ENCODE results near the gene CACNA2D3. TPM values are rescaled to one million over a fixed set of nuclear protein-coding genes. Genes with fewer than 3 reads are reported as not detected.

Gene CACNA2D3
- total RNA-seq, 1 donor from 2014 or later: 17.2 TPM

DNA sequence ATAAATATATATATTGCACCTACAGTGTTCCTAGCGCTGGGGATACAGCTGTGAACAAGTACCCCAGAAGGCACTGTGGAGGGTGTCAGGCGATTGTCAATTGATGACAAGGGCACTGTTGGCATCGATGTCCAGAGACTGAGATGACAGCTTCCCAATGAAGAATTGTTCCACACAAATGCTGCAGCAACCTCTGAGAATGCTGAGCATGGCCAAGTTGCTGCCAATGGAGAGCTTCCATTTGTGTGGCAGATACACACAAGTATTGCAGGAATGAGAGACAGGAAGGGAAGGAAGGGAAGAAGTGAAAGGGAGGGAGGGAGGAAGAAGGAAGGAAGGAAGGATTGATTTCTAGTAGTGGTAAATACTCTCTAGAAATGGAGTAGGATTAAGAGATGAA is 783.6 kb downstream of the CACNA2D3 start:
- TF ChIP-seq POLR2AphosphoS5 (IDR thresholded peaks at IDR 0.05; ENCODE audit: insufficient read depth in 1 of 2, low read depth in 1 of 2) (no peak), CTCF (IDR thresholded peaks at IDR 0.05) (no peak), POLR2A (IDR thresholded peaks at IDR 0.05) (no peak)
- Histone ChIP-seq H3K27me3 (no peaks in the 10 kb centered on the region), H3K4me1 (no peaks in the 10 kb centered on the region), H3K9me3 (no peaks in the 10 kb centered on the region), H3K36me3 (no peaks in the 10 kb centered on the region), H3K4me3 (no peak overlapping the region), H3K27ac (no peak overlapping the region)
- DNase-seq (ENCODE audit: extremely low spot score in 2 of 2): no peak
- intact Hi-C loops (cut with DNase I): no loop called here

- TF ChIP-seq POLR2AphosphoS5 (IDR thresholded peaks at IDR 0.05; ENCODE audit: insufficient read depth in 1 of 2, low read depth in 1 of 2) (no peak), CTCF (IDR thresholded peaks at IDR 0.05) (no peak), POLR2A (IDR thresholded peaks at IDR 0.05) (no peak)
- no peaks in the 10 kb centered on the region for H3K9me3 ChIP-seq
- H3K36me3 ChIP-seq: no peaks in the 10 kb centered on the region
- no peak overlapping the region for H3K27ac ChIP-seq
- no peaks in the 10 kb centered on the region for H3K27me3 ChIP-seq
- H3K4me3 ChIP-seq: no peak overlapping the region
- intact Hi-C loops (cut with DNase I): no loop called here
- no peak for DNase-seq (ENCODE audit: extremely low spot score in 2 of 2)
- H3K4me1 ChIP-seq: no peaks in the 10 kb centered on the region
These were observed 784.4 kb downstream of the CACNA2D3 start for GRCh38 chr3:54906763-54907162.

GRCh38 chr3:54909191-54909590 is 786.8 kb downstream of the CACNA2D3 start:
- H3K36me3 ChIP-seq: no peaks in the 10 kb centered on the region
- no peaks in the 10 kb centered on the region for H3K27me3 ChIP-seq
- intact Hi-C loops (cut with DNase I): no loop called here
- H3K27ac ChIP-seq: no peak overlapping the region
- DNase-seq (ENCODE audit: extremely low spot score in 2 of 2): no peak
- H3K4me3 ChIP-seq: no peak overlapping the region
- no peaks in the 10 kb centered on the region for H3K9me3 ChIP-seq
- no peaks in the 10 kb centered on the region for H3K4me1 ChIP-seq
- TF ChIP-seq POLR2AphosphoS5 (IDR thresholded peaks at IDR 0.05; ENCODE audit: insufficient read depth in 1 of 2, low read depth in 1 of 2): no peak
- TF ChIP-seq POLR2A (IDR thresholded peaks at IDR 0.05): no peak
- TF ChIP-seq CTCF (IDR thresholded peaks at IDR 0.05): no peak

DNA sequence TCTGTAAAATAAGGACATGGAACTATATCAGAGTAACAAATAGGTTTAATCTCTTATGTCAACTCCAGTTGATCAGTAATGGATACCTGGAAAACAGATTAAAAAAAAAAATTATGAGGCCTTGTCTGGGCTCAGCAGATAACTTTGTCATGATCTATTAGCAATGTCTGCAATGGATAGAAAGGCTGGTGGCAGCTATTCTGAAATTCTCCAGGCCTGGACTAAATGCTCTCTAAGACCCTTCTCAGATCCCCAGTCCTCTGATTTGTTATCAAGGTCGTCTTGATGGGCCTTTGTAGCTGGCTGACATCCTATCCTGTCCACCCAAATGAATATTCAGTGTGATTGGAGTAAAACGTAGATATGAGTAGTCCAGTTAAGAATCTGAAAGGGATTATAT is 791.8 kb downstream of the CACNA2D3 start:
- no peaks in the 10 kb centered on the region for H3K27me3 ChIP-seq
- no peaks in the 10 kb centered on the region for H3K36me3 ChIP-seq
- intact Hi-C loops (cut with DNase I): no loop called here
- no peak for TF ChIP-seq CTCF (IDR thresholded peaks at IDR 0.05)
- TF ChIP-seq POLR2AphosphoS5 (IDR thresholded peaks at IDR 0.05; ENCODE audit: insufficient read depth in 1 of 2, low read depth in 1 of 2): no peak
- no peak for TF ChIP-seq POLR2A (IDR thresholded peaks at IDR 0.05)
- no peaks in the 10 kb centered on the region for H3K9me3 ChIP-seq
- H3K4me1 ChIP-seq: peaks cover 9% of the 10 kb centered on the region
- no peak overlapping the region for H3K4me3 ChIP-seq
- DNase-seq (ENCODE audit: extremely low spot score in 2 of 2): no peak
- H3K27ac ChIP-seq: no peak overlapping the region

- H3K9me3 ChIP-seq: no peaks in the 10 kb centered on the region
- H3K27ac ChIP-seq: no peak overlapping the region
- no peak for TF ChIP-seq POLR2A (IDR thresholded peaks at IDR 0.05)
- TF ChIP-seq POLR2AphosphoS5 (IDR thresholded peaks at IDR 0.05; ENCODE audit: insufficient read depth in 1 of 2, low read depth in 1 of 2): no peak
- TF ChIP-seq CTCF (IDR thresholded peaks at IDR 0.05): no peak
- no peaks in the 10 kb centered on the region for H3K36me3 ChIP-seq
- peaks cover 9% of the 10 kb centered on the region for H3K4me1 ChIP-seq
- no peak for DNase-seq (ENCODE audit: extremely low spot score in 2 of 2)
- intact Hi-C loops (cut with DNase I): no loop called here
- H3K4me3 ChIP-seq: no peak overlapping the region
- H3K27me3 ChIP-seq: no peaks in the 10 kb centered on the region
These were observed 792.8 kb downstream of the CACNA2D3 start for GRCh38 chr3:54915181-54915580.
